Right lung (tissue), 5 donors: Measurements from ENCODE around the gene FAM177B. TPM values are rescaled to one million over a fixed set of nuclear protein-coding genes. Genes with fewer than 3 reads are reported as not detected.
A peak's percentile ranks its signal among the peaks of the same experiment; 100 is the strongest.
"Not testable (repeated sequence)": the region's sequence is repeated elsewhere in the genome, so short reads cannot be mapped to it uniquely, and the experiment has no call there.

Experiments used
- DNase-seq, 2 donors: peaks; one replicate each; pipeline ENCODE4 v3.0.0-alpha.2; 2013
- polyA plus RNA-seq, 5 donors: library from polyadenylated mRNA; unstranded; fragments of 120-200 nt; gene quantifications; one replicate each; pipeline versions ENCODE4 v1.2.1 to v1.2.3, GENCODE V29; 2013; ENCODE audit warnings: inconsistent platforms in 1 of 5, low replicate concordance in 1 of 5; ENCODE audit not compliant: insufficient read length in 5 of 5, insufficient read depth in 1 of 5

Gene FAM177B
- polyA plus RNA-seq, 5 donors, result 0.31 to 0.85 (median 0.61) TPM

DNA sequence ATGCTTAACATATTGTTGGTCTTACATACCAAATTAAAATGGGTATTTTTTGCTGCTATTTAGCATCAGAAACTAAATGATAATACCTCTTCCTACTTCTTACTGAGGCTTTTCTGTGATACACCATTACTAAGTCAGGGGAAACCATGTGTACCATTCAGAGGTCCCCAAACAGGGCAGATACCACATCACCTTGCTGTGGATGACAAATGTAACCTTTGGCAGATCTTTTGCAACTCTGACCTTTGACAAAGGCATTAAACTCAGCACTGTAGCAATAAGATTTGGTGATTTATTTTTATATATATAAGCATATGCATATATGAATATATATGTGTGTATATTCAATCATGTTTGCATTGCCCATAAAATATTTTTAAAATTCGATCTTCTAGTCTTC is 2.9 kb downstream of the FAM177B start:
- DNase-seq, result no peak

- not testable (repeated sequence) for DNase-seq
Measured at GRCh38 chr1:222741630-222742457, 4.8 kb downstream of the FAM177B start.

DNA sequence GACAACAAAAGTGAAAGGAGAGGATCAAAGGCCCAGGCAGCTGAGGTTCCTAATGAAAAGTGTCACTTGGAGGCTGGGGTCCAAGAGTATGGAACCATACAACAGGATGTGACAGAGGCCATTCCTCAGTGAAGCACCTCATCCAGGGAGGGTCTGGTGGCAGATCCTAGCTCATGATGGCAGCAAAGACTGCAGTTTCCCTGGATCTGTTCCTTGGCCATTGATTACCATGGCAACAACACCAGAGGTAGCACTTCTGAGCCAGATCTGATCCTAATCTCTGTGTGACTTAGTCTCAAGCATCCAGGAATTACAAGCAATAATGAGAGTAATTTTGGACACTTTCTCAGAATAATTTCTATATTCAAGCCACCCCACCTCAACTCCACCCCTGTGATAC is 12.9 kb downstream of the FAM177B start:
- no peak for DNase-seq

GRCh38 chr1:222750651-222751050 is 13.6 kb downstream of the FAM177B start:
- DNase-seq, result no peak

DNA sequence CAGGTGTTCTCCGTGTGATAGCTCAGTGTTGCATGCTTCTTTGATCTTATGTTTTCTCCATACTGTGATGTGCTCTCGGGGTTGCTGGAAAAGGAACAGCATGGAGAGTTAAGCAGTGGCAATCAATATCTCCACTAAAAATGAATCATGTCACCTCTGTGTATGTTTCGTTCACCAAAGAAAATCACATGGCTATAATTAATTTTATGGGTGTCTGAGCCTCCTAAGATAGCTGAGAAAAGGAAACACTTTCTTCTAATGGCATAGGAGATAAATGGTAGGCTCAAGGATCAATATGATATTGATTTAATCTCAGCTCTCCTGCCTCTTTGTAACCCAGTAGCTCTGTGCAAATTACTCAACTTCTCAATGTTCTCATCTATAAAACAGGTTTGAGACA is 14.3 kb downstream of the FAM177B start:
- no peak for DNase-seq

GRCh38 chr1:222754366-222755139 is 17.6 kb downstream of the FAM177B start:
- no peak for DNase-seq

- no peak for DNase-seq
Measured at GRCh38 chr1:222757646-222758268, 20.8 kb downstream of the FAM177B start.

DNA sequence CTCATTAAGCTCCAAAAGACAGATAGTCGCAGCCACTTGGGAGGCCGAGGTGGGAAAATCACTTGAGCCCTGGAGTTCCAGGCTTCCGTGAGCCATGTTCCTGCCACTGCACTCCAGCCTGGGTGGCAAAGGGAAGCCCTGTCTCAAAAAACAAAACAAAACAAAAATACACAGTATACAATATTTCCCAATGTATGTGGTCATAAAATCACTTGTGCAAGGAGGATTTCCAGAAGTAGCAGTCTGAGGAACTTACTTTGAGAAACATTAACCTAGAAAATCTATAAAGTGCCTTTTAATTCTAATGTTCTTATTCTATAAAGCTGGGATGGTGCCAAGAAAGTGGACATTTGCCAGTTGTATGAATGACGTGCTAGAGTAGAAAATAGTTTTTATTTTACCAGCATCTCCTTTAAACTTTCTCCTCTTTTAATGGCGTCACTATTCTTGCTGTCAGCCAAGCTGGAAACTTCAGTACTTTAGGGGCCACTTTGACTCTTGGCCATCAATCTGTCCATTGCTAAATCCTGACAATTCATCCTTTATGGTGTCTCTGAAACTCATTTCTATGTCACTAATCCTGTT is 22.5 kb downstream of the FAM177B start:
- no peak for DNase-seq

GRCh38 chr1:222761083-222761482 is 24.1 kb downstream of the FAM177B start:
- no peak for DNase-seq

- DNase-seq, result not testable (repeated sequence)
Measured at GRCh38 chr1:222762178-222762577, 25.2 kb downstream of the FAM177B start.

- no peak for DNase-seq
Measured at GRCh38 chr1:222767152-222767571, 30.2 kb downstream of the FAM177B start.

GRCh38 chr1:222768592-222768991 is 31.6 kb downstream of the FAM177B start:
- no peak for DNase-seq

- no peak for DNase-seq
Measured at GRCh38 chr1:222769181-222769580, 32.2 kb downstream of the FAM177B start.

- DNase-seq, result no peak
Measured at GRCh38 chr1:222769971-222770620, 33.1 kb downstream of the FAM177B start.

DNA sequence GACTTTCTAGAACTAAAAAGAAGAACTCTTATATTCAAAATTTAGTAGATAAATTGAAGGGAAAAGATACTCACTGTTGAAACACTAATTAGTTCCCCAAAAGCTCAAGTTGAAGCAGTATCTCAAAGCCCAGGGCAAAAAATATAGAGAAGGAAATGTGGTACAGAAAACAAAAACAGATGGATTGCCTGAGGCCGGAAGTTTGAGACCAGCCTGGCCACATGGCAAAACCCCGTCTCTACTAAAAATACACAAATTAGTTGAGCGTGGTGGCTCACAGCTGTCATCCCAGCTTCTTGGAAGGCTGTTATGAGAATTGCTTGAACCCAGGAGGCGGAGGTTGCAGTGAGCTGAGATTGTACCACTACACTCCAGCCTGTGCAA is 36.0 kb downstream of the FAM177B start:
- peak; percentile 80 to 81 for DNase-seq

DNA sequence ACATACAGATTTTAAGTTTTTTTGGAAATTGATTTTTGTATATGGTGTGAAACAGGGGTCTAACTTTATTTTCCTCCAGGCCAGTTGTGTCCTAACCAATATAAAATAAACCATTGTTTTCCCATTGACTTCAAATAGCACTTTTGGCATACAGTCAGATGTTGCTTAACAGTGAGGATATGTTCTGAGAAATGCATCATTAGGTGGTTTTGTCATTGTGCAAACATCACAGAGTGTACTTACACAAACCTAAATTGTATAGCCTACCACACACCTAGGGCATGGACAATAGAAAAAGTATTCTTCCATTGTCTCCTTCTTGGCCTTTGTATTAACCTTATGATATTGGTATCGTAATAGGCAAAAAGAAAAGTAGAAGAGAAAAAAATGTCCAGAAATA is 40.5 kb downstream of the FAM177B start:
- DNase-seq, result peak; percentile 44 to 50

GRCh38 chr1:222777977-222778376 is 41.0 kb downstream of the FAM177B start:
- peak; percentile 36 to 50 for DNase-seq

DNA sequence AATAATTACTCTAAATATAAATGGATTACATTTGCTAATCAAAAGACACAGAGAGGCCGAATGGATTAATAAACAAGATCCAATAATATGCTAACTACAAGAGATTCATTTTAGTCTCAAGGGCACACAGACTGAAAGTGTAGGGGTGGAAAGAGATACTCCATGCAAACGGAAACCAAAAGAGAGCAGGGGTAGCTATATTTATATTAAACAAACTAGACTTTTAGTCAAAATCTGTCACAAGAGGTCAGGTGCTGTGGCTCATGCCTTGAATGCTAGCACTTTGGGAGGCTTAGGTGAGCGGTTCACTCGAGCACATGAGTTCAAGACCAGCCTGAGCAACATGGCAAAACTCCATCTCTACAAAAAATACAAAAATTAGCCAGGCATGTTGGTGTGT is 44.2 kb downstream of the FAM177B start:
- no peak for DNase-seq

- DNase-seq, result no peak
Measured at GRCh38 chr1:222783051-222783450, 46.0 kb downstream of the FAM177B start.

DNA sequence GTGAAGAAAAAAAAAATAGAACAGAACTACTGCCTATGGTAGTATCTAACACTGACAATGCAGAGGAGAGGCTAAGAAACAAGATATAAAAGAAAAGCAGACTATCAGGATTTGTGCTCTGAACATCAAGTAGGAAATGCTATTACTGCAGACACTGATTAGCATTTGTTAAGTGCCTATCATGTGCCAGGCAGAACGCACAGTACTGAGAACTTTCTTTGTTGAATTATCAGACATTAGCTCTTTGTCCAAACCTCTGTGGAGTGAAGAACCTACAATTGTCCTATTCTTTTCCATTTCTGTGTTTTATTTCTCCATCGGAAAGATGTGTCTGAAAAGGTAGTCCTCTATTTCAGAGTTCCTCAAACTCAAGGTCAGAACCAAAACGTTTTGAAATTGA is 47.4 kb downstream of the FAM177B start:
- DNase-seq, result no peak

GRCh38 chr1:222784916-222785315 is 47.9 kb downstream of the FAM177B start:
- no peak for DNase-seq

GRCh38 chr1:222785529-222785928 is 48.5 kb downstream of the FAM177B start:
- no peak for DNase-seq
